Endothelial cell of umbilical vein (primary cell): ENCODE data around the gene AIF1L. TPM values are rescaled to one million over a fixed set of nuclear protein-coding genes. Genes with fewer than 3 reads are reported as not detected.

Experiments used
- BruUV-seq: library from RNA; stranded (reverse); fragments of 400-500 nt; replicated peaks from 2 replicates; lab custom pipeline; 2021; lab: Mats Ljungman, UMichigan
- CTCF ChIA-PET: fragments of 300-600, 350-600 bp; sonication (Branson Sonifier 250); formaldehyde crosslinking; loops from one replicate; lab custom pipeline; 2021; ENCODE audit warnings: antibody characterized with exemption, inconsistent platforms; lab: Charles Lee
- POLR2A ChIA-PET: fragments of 300-600, 350-600 bp; sonication (Branson Sonifier 250); formaldehyde crosslinking; loops from one replicate; lab custom pipeline; 2021; ENCODE audit warnings: antibody characterized with exemption, inconsistent platforms; lab: Charles Lee
- DNase-seq: peaks from one replicate; pipeline ENCODE4 v3.0.0-alpha.2; 2011; ENCODE audit warnings: low read depth, low spot score
- FAIRE-seq: peaks from 2 replicates; lab custom pipeline; 2011; peaks lifted over from hg19 to GRCh38; lab: Jason Lieb, UNC
- H2AFZ ChIP-seq: 2 replicates; pipeline ENCODE4 v1.6.0; 2012; ENCODE audit warnings: low read depth, low read length, control low read depth, inconsistent platforms
- H3K27ac ChIP-seq: 2 replicates; pipeline ENCODE4 v1.5.1; 2011; ENCODE audit warnings: low read depth, mild to moderate bottlenecking, control low read depth, low read length, moderate library complexity; ENCODE audit not compliant: insufficient read depth
- H3K27me3 ChIP-seq, 2 experiments: 2 replicates each; pipeline versions ENCODE4 v1.6.0 to v1.6.1; 2011; ENCODE audit warnings: low read length in 2 of 2, mixed read lengths in 1 of 2; ENCODE audit not compliant: control insufficient read depth in 2 of 2, insufficient read depth in 2 of 2
- H3K36me3 ChIP-seq, 2 experiments: 2 replicates in 1 of 2; 3 replicates in 1 of 2; pipeline ENCODE4 v1.5.1; 2011; ENCODE audit warnings: low read length in 2 of 2, mild to moderate bottlenecking in 1 of 2, moderate library complexity in 1 of 2; ENCODE audit not compliant: control insufficient read depth in 2 of 2, insufficient read depth in 2 of 2; ENCODE audit errors: extremely low read depth in 1 of 2
- H3K4me1 ChIP-seq: 3 replicates; pipeline ENCODE4 v1.5.1; 2011; ENCODE audit warnings: mild to moderate bottlenecking, low read length; ENCODE audit not compliant: control insufficient read depth, insufficient read depth; ENCODE audit errors: extremely low read depth
- H3K4me2 ChIP-seq: 2 replicates; pipeline ENCODE4 v1.6.1; 2011; ENCODE audit warnings: low read length, control low read depth, mixed read lengths; ENCODE audit not compliant: insufficient read depth
- H3K4me3 ChIP-seq, 3 experiments: fragments of 200-600 bp in 1 of 3; sonication (generic), shearing (Covaris generic) in 1 of 3; replicated peaks in 1 of 3; 2 replicates each; pipeline ENCODE4 v1.5.1; 2011 to 2016; ENCODE audit warnings: control low read depth in 3 of 3, low read length in 3 of 3, mild to moderate bottlenecking in 2 of 3, inconsistent platforms in 1 of 3, low read depth in 1 of 3, moderate library complexity in 1 of 3; ENCODE audit not compliant: insufficient read depth in 1 of 3
- H3K79me2 ChIP-seq: 2 replicates; pipeline ENCODE4 v1.6.0; 2012; ENCODE audit warnings: low read length, inconsistent platforms; ENCODE audit not compliant: control insufficient read depth, insufficient read depth
- H3K9ac ChIP-seq: replicated peaks from 2 replicates; pipeline ENCODE3; 2011; ENCODE audit warnings: low read length, control low read depth; ENCODE audit not compliant: insufficient read depth; ENCODE audit errors: extremely low read depth
- H3K9me1 ChIP-seq: replicated peaks from 3 replicates; pipeline ENCODE4 v1.6.0; 2011; ENCODE audit warnings: mild to moderate bottlenecking, low read length; ENCODE audit not compliant: control insufficient read depth, insufficient read depth; ENCODE audit errors: extremely low read depth
- H3K9me3 ChIP-seq: replicated peaks from 2 replicates; pipeline ENCODE4 v1.5.1; 2012; ENCODE audit warnings: low read length, inconsistent platforms; ENCODE audit not compliant: control insufficient read depth, insufficient read depth
- H4K20me1 ChIP-seq: replicated peaks from 2 replicates; pipeline ENCODE3; 2011; ENCODE audit warnings: mild to moderate bottlenecking, low read length; ENCODE audit not compliant: control insufficient read depth, insufficient read depth; ENCODE audit errors: extremely low read depth
- EZH2 ChIP-seq: IDR thresholded peaks from 2 replicates; pipeline ENCODE4 v1.6.1; 2012; ENCODE audit warnings: borderline replicate concordance, low read depth, mild to moderate bottlenecking, moderate library complexity, low read length, inconsistent platforms; ENCODE audit not compliant: severe bottlenecking
- FOS ChIP-seq: IDR thresholded peaks from 2 replicates; pipeline ENCODE4 v1.6.1; 2011; ENCODE audit warnings: mild to moderate bottlenecking, low read length, moderate library complexity, borderline replicate concordance; ENCODE audit not compliant: insufficient read depth
- GATA2 ChIP-seq: IDR thresholded peaks from 2 replicates; pipeline ENCODE4 v1.7.0; 2011; ENCODE audit warnings: low read depth, mild to moderate bottlenecking, moderate library complexity, mixed read lengths, low read length; ENCODE audit not compliant: insufficient read length, insufficient read depth
- JUN ChIP-seq: IDR thresholded peaks from 2 replicates; pipeline ENCODE4 v1.6.1; 2011; ENCODE audit warnings: borderline replicate concordance, low read depth; ENCODE audit not compliant: insufficient read length, insufficient read depth
- MYC ChIP-seq: IDR thresholded peaks from one replicate; pipeline ENCODE4 v1.6.1; 2011; ENCODE audit warnings: mild to moderate bottlenecking, low read depth, low read length
- POLR2A ChIP-seq: IDR thresholded peaks from 2 replicates; pipeline ENCODE4 v1.6.1; 2012; ENCODE audit warnings: low read depth, mild to moderate bottlenecking, control low read depth, low read length
- POLR2AphosphoS5 ChIP-seq: IDR thresholded peaks from 2 replicates; pipeline ENCODE4 v1.6.1; 2012; ENCODE audit warnings: low read depth, mild to moderate bottlenecking, control low read depth, low read length, moderate library complexity; ENCODE audit not compliant: insufficient read depth
- dilution Hi-C: fragments of 300-500 bp; cut with MboI; formaldehyde crosslinking; loops from one replicate; pipeline ENCODE4 v1.15.0; 2019; ENCODE audit warnings: low sequenced_read_pairs; ENCODE audit not compliant: extremely low pct_ligation_motif_present
- intact Hi-C: fragments of 100-400 bp; cut with micrococcal nuclease; formaldehyde crosslinking; loops from one replicate; pipeline ENCODE4 v1.10.0; 2022
- polyA plus RNA-seq, 4 experiments: library from polyadenylated mRNA; depleted of rRNA in 3 of 4; stranded (reverse) in 3 of 4; unstranded in 1 of 4; fragments of >200 nt; gene quantifications; 2 replicates each; pipeline versions ENCODE4 v1.2.1 to v1.2.3, GENCODE V29; 2011 to 2012; ENCODE audit warnings: missing spikeins in 1 of 4
- total RNA-seq: library from RNA; stranded (reverse); gene quantifications from 2 replicates; pipeline ENCODE4 v1.2.3, GENCODE V29; 2021
- TF ChIP-seq, protein P1 (sequence below), 2 donors: IDR thresholded peaks; 1 replicate in 1 of 2; 2 replicates in 1 of 2; pipeline ENCODE4 v1.5.1; 2011; ENCODE audit warnings: low read length in 2 of 2, mild to moderate bottlenecking in 2 of 2, moderate library complexity in 2 of 2, control low read depth in 1 of 2, inconsistent platforms in 1 of 2, low read depth in 1 of 2; ENCODE audit not compliant: insufficient read depth in 1 of 2; ENCODE audit errors: extremely low read depth in 1 of 2
- TF ChIP-seq, protein P2 (sequence below): IDR thresholded peaks from 2 replicates; pipeline ENCODE4 v1.6.1; 2011; ENCODE audit not compliant: insufficient read depth, insufficient read length

AIF1L gene
- total and polyA plus RNA-seq, 2 donors (not counting 3 experiments of a cell fraction or from before 2014, with no cell fraction given) = 17.8 to 39.7 TPM

DNA sequence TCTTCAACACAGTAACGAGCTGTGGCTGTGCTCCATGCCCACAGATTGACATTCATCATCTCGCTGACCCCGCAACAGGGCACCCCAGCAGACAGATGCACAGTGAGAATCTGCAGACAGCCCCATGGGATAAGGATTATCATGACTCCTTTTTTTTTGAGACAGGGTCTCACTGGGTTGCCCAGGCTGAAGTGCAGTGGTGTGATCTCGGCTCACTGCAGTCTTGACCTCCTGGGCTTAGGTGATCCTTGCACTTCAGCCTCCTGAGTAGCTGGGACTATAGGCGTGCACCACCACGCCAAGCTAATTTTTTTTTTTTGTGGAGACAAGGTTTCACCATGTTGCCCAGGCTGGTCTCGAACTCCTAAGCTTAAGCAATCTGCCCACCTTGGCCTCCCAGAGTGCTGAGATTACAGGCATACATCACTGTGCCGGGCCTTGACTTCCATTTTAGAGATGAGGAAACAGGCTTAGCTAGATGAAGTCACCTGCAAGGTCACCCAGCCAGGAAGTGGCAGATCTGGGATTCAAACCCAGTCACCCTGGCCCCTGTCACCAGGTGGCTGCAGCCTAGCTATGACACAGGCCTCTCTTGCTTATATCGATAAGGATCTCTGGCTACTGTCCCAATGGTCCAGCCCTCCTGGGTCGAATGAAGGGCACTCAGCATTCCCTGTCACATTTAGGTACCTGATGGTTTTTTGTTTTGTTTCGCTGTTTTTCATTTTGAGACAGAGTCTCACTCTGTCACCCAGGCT, 5.1 kb downstream of the AIF1L start:
- H3K36me3 ChIP-seq = no peaks in the 10 kb centered on the region
- CTCF ChIA-PET = interaction anchor here (1.0 to 1.2 kb wide), 3 partner anchors 15 to 16 kb away, joined by 3 read pairs; no protein-coding TSS in a partner anchor
- no peaks in the 10 kb centered on the region for H3K79me2 ChIP-seq
- H3K9me1 ChIP-seq = no peaks in the 10 kb centered on the region
- H3K27me3 ChIP-seq = peaks cover 0 to 3% of the 10 kb centered on the region in 2 experiments
- TF ChIP-seq, protein P1, sequence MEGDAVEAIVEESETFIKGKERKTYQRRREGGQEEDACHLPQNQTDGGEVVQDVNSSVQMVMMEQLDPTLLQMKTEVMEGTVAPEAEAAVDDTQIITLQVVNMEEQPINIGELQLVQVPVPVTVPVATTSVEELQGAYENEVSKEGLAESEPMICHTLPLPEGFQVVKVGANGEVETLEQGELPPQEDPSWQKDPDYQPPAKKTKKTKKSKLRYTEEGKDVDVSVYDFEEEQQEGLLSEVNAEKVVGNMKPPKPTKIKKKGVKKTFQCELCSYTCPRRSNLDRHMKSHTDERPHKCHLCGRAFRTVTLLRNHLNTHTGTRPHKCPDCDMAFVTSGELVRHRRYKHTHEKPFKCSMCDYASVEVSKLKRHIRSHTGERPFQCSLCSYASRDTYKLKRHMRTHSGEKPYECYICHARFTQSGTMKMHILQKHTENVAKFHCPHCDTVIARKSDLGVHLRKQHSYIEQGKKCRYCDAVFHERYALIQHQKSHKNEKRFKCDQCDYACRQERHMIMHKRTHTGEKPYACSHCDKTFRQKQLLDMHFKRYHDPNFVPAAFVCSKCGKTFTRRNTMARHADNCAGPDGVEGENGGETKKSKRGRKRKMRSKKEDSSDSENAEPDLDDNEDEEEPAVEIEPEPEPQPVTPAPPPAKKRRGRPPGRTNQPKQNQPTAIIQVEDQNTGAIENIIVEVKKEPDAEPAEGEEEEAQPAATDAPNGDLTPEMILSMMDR (IDR thresholded peaks at IDR 0.05; ENCODE audit: extremely low read depth in 1 of 2, insufficient read depth in 1 of 2, low read depth in 1 of 2, low read length in 2 of 2) = no peak
- TF ChIP-seq JUN (no peak), FOS (no peak), POLR2A (no peak), POLR2AphosphoS5 (no peak), MYC (no peak), EZH2 (no peak), GATA2 (no peak)
- TF ChIP-seq, protein P2, sequence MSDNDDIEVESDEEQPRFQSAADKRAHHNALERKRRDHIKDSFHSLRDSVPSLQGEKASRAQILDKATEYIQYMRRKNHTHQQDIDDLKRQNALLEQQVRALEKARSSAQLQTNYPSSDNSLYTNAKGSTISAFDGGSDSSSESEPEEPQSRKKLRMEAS = no peak
- no peaks in the 10 kb centered on the region for H4K20me1 ChIP-seq
- dilution Hi-C loops = no loop called here
- intact Hi-C loops = no loop called here
- no TSS peak for BruUV-seq
- no peak for FAIRE-seq
- no peak overlapping the region for H2AFZ ChIP-seq
- peaks cover 7% of the 10 kb centered on the region for H3K4me1 ChIP-seq
- H3K4me3 ChIP-seq = no peak overlapping the region
- no peak for DNase-seq
- no peaks in the 10 kb centered on the region for H3K9me3 ChIP-seq
- no peak overlapping the region for H3K9ac ChIP-seq
- H3K4me2 ChIP-seq = no peak overlapping the region
- no peak overlapping the region for H3K27ac ChIP-seq
- POLR2A ChIA-PET = no interaction called here
